ENCODE data around the gene KRT82. TPM values are rescaled to one million over a fixed set of nuclear protein-coding genes. Genes with fewer than 3 reads are reported as not detected.
A peak's percentile ranks its signal among the peaks of the same experiment; 100 is the strongest.

KRT82 gene
- total and polyA plus RNA-seq, 2 experiments from 2014 or later = not detected

DNA sequence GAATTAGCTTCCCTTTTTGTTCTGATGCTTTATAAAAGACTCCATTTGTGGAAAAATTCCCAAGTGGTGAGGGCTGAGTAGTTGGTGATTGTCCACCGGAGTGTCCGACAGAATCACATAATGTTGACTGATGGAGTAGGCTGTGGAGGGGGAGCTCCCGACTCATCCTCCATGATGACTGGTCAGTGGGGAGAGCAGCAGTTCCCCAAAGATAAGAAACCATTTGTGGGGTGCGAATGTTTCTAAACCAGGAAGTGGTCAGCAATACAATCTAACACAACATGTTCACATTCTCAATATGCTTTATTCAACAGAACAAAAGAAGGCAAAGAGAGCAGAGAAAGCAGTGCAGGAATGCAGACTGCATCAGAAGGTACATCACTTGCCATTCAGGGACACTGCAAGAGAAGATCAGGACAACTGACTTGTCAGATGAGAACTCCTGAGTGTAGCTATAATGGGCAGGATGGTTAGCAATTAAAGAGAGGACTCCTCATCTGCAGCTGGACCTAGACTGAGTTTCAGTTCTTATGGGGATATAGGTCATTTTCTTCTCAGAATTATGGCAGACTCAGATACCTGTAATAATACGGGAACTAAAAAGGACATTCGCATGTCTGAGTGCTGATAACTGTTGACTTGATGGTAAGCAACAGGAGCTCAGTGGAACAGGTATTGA is 40.4 kb upstream of the KRT82 start:
- Histone ChIP-seq H3K4me1 (ENCODE audit: low read depth) (peaks cover 1% of the 10 kb centered on the region), H3K27me3 (peaks cover 7% of the 10 kb centered on the region), H3K36me3 (no peaks in the 10 kb centered on the region), H3K4me3 (no peak overlapping the region), H3K27ac (no peak overlapping the region), H3K9me3 (ENCODE audit: low read depth) (no peaks in the 10 kb centered on the region)
- no peak for DNase-seq (ENCODE audit: low read depth in 1 of 2, low spot score in 1 of 2)
- TF ChIP-seq, protein P1, sequence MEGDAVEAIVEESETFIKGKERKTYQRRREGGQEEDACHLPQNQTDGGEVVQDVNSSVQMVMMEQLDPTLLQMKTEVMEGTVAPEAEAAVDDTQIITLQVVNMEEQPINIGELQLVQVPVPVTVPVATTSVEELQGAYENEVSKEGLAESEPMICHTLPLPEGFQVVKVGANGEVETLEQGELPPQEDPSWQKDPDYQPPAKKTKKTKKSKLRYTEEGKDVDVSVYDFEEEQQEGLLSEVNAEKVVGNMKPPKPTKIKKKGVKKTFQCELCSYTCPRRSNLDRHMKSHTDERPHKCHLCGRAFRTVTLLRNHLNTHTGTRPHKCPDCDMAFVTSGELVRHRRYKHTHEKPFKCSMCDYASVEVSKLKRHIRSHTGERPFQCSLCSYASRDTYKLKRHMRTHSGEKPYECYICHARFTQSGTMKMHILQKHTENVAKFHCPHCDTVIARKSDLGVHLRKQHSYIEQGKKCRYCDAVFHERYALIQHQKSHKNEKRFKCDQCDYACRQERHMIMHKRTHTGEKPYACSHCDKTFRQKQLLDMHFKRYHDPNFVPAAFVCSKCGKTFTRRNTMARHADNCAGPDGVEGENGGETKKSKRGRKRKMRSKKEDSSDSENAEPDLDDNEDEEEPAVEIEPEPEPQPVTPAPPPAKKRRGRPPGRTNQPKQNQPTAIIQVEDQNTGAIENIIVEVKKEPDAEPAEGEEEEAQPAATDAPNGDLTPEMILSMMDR (IDR thresholded peaks at IDR 0.05; ENCODE audit: low read depth, low read length) = no peak

DNA sequence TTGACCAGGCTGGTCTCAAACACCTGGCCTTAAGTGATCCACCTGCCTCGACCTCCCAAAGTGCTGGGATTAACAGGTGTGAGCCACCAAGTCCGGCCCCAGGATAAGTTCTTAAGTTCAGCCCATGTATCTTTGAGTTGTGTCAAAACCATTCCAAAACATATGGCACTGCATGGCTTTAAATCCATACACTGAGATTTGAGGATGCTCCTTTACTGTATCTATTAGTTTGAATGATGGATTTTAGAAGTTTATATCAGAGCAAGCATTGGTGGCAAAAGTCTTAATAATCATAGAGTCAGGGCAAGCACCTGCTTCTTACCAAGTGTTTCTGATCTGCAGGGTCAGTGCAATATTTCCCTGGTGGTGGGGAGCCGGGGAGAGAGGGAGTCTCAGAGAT is 39.7 kb upstream of the KRT82 start:
- Histone ChIP-seq H3K9me3 (ENCODE audit: low read depth) (no peaks in the 10 kb centered on the region), H3K36me3 (no peaks in the 10 kb centered on the region), H3K27me3 (peaks cover 7% of the 10 kb centered on the region), H3K27ac (no peak overlapping the region), H3K4me1 (ENCODE audit: low read depth) (peaks cover 6% of the 10 kb centered on the region), H3K4me3 (no peak overlapping the region)
- TF ChIP-seq, protein P1 (IDR thresholded peaks at IDR 0.05; ENCODE audit: low read depth, low read length) = no peak
- no peak for DNase-seq (ENCODE audit: low read depth in 1 of 2, low spot score in 1 of 2)

DNA sequence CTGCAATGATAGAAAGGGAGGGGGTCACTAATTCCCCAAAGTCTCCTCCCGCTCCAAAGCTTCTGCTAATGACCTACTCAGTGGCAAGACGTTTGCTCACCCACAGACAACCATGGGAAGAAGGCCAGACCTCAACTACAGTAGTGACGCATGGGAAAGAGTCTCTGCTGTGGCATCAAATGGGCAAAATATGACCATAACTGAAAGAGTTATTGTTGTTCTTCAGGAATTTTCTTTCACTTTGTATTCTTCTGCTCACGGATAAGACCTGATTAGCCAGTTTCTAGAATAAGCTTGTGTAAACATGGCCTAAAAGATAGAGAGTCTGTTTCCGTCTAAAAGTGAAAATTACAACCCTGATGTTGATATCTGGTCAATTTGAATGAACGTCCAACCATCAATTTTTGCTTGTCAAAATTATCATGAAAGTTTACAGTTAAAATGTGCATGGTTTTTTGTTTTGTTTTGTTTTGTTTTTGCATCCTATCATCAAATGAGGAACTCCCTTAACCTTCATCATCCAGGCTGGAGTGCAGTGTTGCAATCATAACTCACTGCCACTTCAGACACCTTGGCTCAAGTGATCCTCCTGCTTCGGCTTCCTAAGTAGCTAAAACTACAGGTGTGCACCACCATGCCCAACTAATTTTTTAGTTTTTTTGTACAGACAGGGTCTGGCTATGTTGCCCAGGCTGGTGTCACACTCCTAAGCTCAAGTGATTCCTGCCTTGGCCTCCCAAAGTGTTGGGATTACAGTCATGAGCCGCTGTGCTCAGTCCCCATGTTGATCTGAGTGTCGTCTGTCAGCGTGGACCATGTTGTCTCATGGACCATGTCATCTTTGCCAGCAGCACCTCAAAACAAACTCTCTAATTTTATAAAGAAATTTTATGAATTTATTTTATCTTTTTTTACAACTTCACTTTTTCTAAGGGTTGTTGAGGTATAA is 38.8 kb upstream of the KRT82 start:
- Histone ChIP-seq H3K36me3 (no peaks in the 10 kb centered on the region), H3K4me1 (ENCODE audit: low read depth) (peaks cover 6% of the 10 kb centered on the region), H3K27ac (no peak overlapping the region), H3K9me3 (ENCODE audit: low read depth) (no peaks in the 10 kb centered on the region), H3K27me3 (peaks cover 7% of the 10 kb centered on the region), H3K4me3 (no peak overlapping the region)
- DNase-seq (ENCODE audit: low read depth in 1 of 2, low spot score in 1 of 2) = no peak
- TF ChIP-seq, protein P1 (IDR thresholded peaks at IDR 0.05; ENCODE audit: low read depth, low read length) = no peak

GRCh38 chr12:52443966-52444365 is 37.8 kb upstream of the KRT82 start:
- H3K27ac ChIP-seq = no peak overlapping the region
- peaks cover 7% of the 10 kb centered on the region for H3K27me3 ChIP-seq
- peaks cover 6% of the 10 kb centered on the region for H3K4me1 ChIP-seq (ENCODE audit: low read depth)
- H3K36me3 ChIP-seq = no peaks in the 10 kb centered on the region
- DNase-seq (ENCODE audit: low read depth in 1 of 2, low spot score in 1 of 2) = no peak
- H3K9me3 ChIP-seq (ENCODE audit: low read depth) = no peaks in the 10 kb centered on the region
- TF ChIP-seq, protein P1 (IDR thresholded peaks at IDR 0.05; ENCODE audit: low read depth, low read length) = no peak
- H3K4me3 ChIP-seq = no peak overlapping the region

- peak; percentile 61 to 97 for DNase-seq (ENCODE audit: low read depth in 1 of 2, low spot score in 1 of 2)
- H3K36me3 ChIP-seq = no peaks in the 10 kb centered on the region
- TF ChIP-seq, protein P1 (IDR thresholded peaks at IDR 0.05; ENCODE audit: low read depth, low read length) = peak; percentile 44
- peaks cover 6% of the 10 kb centered on the region for H3K4me1 ChIP-seq (ENCODE audit: low read depth)
- no peak overlapping the region for H3K4me3 ChIP-seq
- H3K9me3 ChIP-seq (ENCODE audit: low read depth) = no peaks in the 10 kb centered on the region
- no peak overlapping the region for H3K27ac ChIP-seq
- H3K27me3 ChIP-seq = peaks cover 7% of the 10 kb centered on the region
Observed at GRCh38 chr12:52442600-52443061, 36.5 kb upstream of the KRT82 start.
